ENCODE data around the gene SHC4. TPM values are rescaled to one million over a fixed set of nuclear protein-coding genes. Genes with fewer than 3 reads are reported as not detected.
"Not testable (repeated sequence)": the region's sequence is repeated elsewhere in the genome, so short reads cannot be mapped to it uniquely, and the experiment has no call there.

Gene SHC4
- total RNA-seq, 1 donor from 2014 or later: 0.55 TPM

- no peak for DNase-seq (ENCODE audit: low spot score)
Measured at GRCh38 chr15:48883699-48884098, 80.0 kb downstream of the SHC4 start.

- DNase-seq (ENCODE audit: low spot score): no peak
Measured at GRCh38 chr15:48880070-48880634, 83.6 kb downstream of the SHC4 start.

- peak; percentile 93 for DNase-seq (ENCODE audit: low spot score)
Measured at GRCh38 chr15:48877630-48878595, 85.8 kb downstream of the SHC4 start, which contains the start of gene EID1. Gene EID1, plus strand, starts transcription at chr15:48878134. Its CDS starts 43 bp downstream, at chr15:48878177.

GRCh38 chr15:48876057-48876456 lies 87.7 kb downstream of the SHC4 start:
- DNase-seq (ENCODE audit: low spot score): no peak

GRCh38 chr15:48875241-48875960 lies 88.3 kb downstream of the SHC4 start:
- DNase-seq (ENCODE audit: low spot score): no peak

- DNase-seq (ENCODE audit: low spot score): no peak
Measured at GRCh38 chr15:48872632-48873031, 91.1 kb downstream of the SHC4 start.

- DNase-seq (ENCODE audit: low spot score): no peak
Measured at GRCh38 chr15:48871542-48871941, 92.2 kb downstream of the SHC4 start.

- DNase-seq (ENCODE audit: low spot score): no peak
Measured at GRCh38 chr15:48869966-48870365, 93.8 kb downstream of the SHC4 start.

- no peak for DNase-seq (ENCODE audit: low spot score)
Measured at GRCh38 chr15:48868536-48868935, 95.2 kb downstream of the SHC4 start.

- no peak for DNase-seq (ENCODE audit: low spot score)
Measured at GRCh38 chr15:48868023-48868422, 95.7 kb downstream of the SHC4 start.

GRCh38 chr15:48866141-48866563 lies 97.6 kb downstream of the SHC4 start:
- DNase-seq (ENCODE audit: low spot score): no peak

GRCh38 chr15:48865370-48866079 lies 98.2 kb downstream of the SHC4 start:
- DNase-seq (ENCODE audit: low spot score): no peak

- DNase-seq (ENCODE audit: low spot score): no peak
Measured at GRCh38 chr15:48862705-48863104, 101.0 kb downstream of the SHC4 start.

- no peak for DNase-seq (ENCODE audit: low spot score)
Measured at GRCh38 chr15:48861813-48862431, 101.8 kb downstream of the SHC4 start.

- no peak for DNase-seq (ENCODE audit: low spot score)
Measured at GRCh38 chr15:48859426-48859825, 104.3 kb downstream of the SHC4 start.

GRCh38 chr15:48858401-48858800 lies 105.3 kb downstream of the SHC4 start:
- no peak for DNase-seq (ENCODE audit: low spot score)

GRCh38 chr15:48856942-48857341 lies 106.8 kb downstream of the SHC4 start:
- DNase-seq (ENCODE audit: low spot score): no peak

GRCh38 chr15:48855501-48856440 lies 107.9 kb downstream of the SHC4 start:
- no peak for DNase-seq (ENCODE audit: low spot score)

- not testable (repeated sequence) for DNase-seq (ENCODE audit: low spot score)
Measured at GRCh38 chr15:48854434-48854833, 109.3 kb downstream of the SHC4 start.

- no peak for DNase-seq (ENCODE audit: low spot score)
Measured at GRCh38 chr15:48851956-48852355, 111.8 kb downstream of the SHC4 start.
